Airway epithelial cell (primary cell): ENCODE measurements around the gene LINS1. TPM values are rescaled to one million over a fixed set of nuclear protein-coding genes. Genes with fewer than 3 reads are reported as not detected.

ENCODE experiments used
- total RNA-seq: library from RNA; depleted of rRNA; stranded (reverse); fragments of >200 nt; gene quantifications from 2 replicates; pipeline ENCODE4 v1.2.3, GENCODE V29; 2015

Gene LINS1, protein sequence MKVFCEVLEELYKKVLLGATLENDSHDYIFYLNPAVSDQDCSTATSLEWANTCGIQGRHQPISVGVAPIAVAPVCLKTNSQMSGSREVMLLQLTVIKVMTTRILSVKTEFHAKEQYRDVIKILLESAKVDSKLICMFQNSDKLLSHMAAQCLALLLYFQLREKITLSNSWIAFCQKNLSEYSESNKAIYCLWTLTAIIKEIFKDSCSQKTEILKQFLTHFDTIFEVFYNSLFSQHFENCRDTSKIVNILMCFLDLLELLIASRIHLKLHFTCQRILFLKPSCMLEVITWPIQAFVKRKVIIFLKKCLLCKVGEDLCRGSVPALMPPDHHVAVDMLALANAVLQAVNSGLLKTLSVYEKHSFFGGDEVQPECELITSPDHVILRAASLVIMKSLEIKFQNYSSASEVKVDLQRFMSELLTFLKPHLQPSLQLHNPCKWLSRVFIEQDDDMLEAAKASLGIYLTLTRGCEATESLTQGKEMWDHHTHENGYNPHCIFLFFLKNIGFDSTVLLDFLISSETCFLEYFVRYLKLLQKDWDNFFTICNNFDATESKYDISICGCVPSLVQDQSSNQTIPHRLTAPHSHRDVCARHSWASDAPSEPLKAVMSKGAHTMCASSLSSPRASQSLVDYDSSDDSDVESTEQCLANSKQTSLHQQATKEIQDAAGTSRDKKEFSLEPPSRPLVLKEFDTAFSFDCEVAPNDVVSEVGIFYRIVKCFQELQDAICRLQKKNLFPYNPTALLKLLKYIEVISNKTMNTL
- total RNA-seq = 8.1 and 10.6 TPM in 2 replicates

DNA sequence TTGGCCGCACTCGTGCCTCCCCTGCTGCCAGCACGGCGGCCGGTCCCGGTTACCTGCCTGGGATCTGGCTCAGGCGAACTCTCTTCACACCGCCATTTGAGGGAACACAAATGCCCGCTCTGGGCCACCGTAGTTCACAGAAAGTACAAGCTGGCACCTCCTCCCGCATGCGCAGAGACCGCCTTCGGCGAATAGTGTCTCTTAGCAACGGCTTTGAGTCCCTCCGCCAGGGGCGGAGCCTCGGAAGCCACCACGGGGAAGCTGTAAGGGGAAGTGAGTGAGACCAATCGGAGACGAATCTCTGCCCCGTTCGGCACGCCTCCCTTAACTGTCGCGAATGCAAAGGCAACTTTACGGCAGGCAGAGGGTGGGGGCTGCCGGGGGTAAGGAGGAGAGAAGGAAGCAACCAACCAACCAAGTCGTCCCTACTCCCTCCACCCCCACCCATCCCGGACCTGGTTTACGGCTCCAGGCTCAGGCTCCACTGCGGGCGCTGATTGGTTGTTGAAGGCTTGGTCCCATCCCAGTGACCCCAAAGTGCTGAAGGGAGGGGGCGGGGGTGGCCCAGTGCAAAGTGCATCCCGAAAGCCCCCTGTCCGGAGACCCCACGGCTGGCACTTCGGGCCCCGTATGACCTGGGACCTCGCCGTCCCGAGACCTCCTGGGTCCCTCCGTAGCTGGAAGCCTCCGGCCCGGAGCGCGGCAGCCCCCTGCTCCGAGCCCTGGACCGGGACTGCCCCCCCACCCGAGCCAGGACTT, at the start of gene LINS1, which contains the start of gene ASB7:
Gene LINS1, minus strand, starts transcription at position 121 of the 759 bp plus-strand sequence. CDS start 21,342 bp downstream, outside the sequence.
Gene ASB7, plus strand, starts transcription at position 526 of the 759 bp plus-strand sequence. CDS start 9,628 bp downstream, outside the sequence.

DNA sequence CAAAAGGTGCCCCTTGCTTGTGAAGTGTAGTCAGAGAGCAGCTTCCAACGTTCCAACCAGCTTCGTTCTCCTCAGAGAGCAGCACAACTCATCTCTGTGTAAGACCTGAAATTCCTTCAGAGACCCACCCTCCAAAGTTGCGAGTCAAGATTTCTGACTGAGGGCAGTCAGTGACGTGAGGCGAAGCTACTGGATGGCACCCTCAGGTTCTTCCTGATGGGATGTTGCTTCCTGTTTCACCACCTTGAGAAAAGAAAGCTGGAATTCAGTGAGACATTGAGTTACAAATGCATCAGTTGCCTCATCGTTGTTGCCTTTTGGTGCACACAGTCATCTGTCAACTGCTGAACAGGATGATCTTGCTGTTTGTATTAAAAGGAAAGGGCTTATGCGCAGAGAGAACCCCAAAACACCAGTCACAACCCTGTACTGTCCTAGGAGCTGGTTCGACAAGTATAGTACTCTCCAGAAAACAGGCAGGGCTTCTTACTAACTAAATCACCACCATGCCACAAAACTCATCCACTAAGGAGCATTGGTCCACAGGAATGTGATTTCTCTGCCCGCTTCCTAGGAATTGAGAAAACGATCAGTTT, 73.1 kb downstream of the LINS1 start, which contains the start of gene CERS3:
Gene CERS3, minus strand, starts transcription at position 118 of the 596 bp plus-strand sequence. CDS start 27,101 bp downstream, outside the sequence.

Other genes starting within 250 kb of the LINS1 start
- 12.2 and 14.1 TPM in 2 replicates for gene CERS3, start 73.2 kb downstream of the LINS1 start, total RNA-seq
- gene ASB7, start 405 bp upstream of the LINS1 start, total RNA-seq = 5.0 and 9.5 TPM in 2 replicates